SU-DHL-6 (cell line): ENCODE measurements around the gene TBC1D1.

Experiments used
- H2AFZ ChIP-seq: fragments of 200-600 bp; sonication (generic); 2 replicates; pipeline ENCODE4 v1.6.1; 2014; ENCODE audit warnings: low read depth, mild to moderate bottlenecking, moderate library complexity, mixed read lengths, antibody characterized with exemption, low read length; ENCODE audit not compliant: severe bottlenecking
- H3F3A ChIP-seq: fragments of 200-600 bp; shearing (Covaris generic); 2 replicates; pipeline ENCODE4 v1.6.0; 2016; ENCODE audit warnings: antibody characterized with exemption, mild to moderate bottlenecking; ENCODE audit not compliant: insufficient read depth
- H3K27ac ChIP-seq: fragments of 200-600 bp; sonication (generic); 2 replicates; pipeline ENCODE4 v1.5.1; 2016; ENCODE audit warnings: low read depth, mild to moderate bottlenecking, low read length, moderate library complexity, mixed read lengths
- H3K27me3 ChIP-seq: fragments of 200-600 bp; sonication (generic), shearing (Covaris generic); 2 replicates; pipeline ENCODE4 v1.6.0; 2014; ENCODE audit warnings: mild to moderate bottlenecking, low read length
- H3K36me3 ChIP-seq: fragments of 200-600 bp; sonication (generic); 2 replicates; pipeline ENCODE4 v1.6.1; 2014; ENCODE audit warnings: mild to moderate bottlenecking, low read length, mixed read lengths
- H3K4me2 ChIP-seq: fragments of 300-600, 200-600 bp; shearing (Covaris generic), sonication (generic); 2 replicates; pipeline ENCODE4 v1.6.0; 2014; ENCODE audit warnings: low read length, low read depth, mild to moderate bottlenecking; ENCODE audit not compliant: poor library complexity, severe bottlenecking
- H3K4me3 ChIP-seq: fragments of 200-600 bp; sonication (generic); 2 replicates; pipeline ENCODE4 v1.5.1; 2014; ENCODE audit warnings: antibody characterized with exemption, low read length, mild to moderate bottlenecking, mixed read lengths; ENCODE audit not compliant: insufficient read depth, poor library complexity, severe bottlenecking
- H3K79me2 ChIP-seq: fragments of 200-600 bp; sonication (generic); 2 replicates; pipeline ENCODE4 v1.6.1; 2014; ENCODE audit warnings: mild to moderate bottlenecking, low read length, moderate library complexity; ENCODE audit not compliant: insufficient read depth
- H3K9ac ChIP-seq: fragments of 200-600 bp; sonication (generic); 2 replicates; pipeline ENCODE4 v1.7.0; 2014; ENCODE audit warnings: mild to moderate bottlenecking, low read length
- H3K9me2 ChIP-seq: fragments of 200-600 bp; sonication (generic); replicated peaks from 2 replicates; pipeline ENCODE4 v1.6.1; 2014; ENCODE audit warnings: low read length; ENCODE audit not compliant: insufficient read depth
- H3K9me3 ChIP-seq: fragments of 200-600 bp; sonication (generic); 2 replicates; pipeline ENCODE4 v1.6.1; 2014; ENCODE audit warnings: low read length, mixed read lengths; ENCODE audit not compliant: insufficient read depth
- H4K20me1 ChIP-seq: fragments of 200-600 bp; sonication (generic); 2 replicates; pipeline ENCODE4 v1.6.1; 2014; ENCODE audit warnings: low read depth, mild to moderate bottlenecking, antibody characterized with exemption, low read length, moderate library complexity, mixed read lengths
- CTCF ChIP-seq: fragments of 200-600 bp; sonication (generic); IDR thresholded peaks from one replicate; pipeline ENCODE4 v1.5.1; 2017; ENCODE audit warnings: antibody characterized with exemption, mild to moderate bottlenecking, low read length, moderate library complexity; ENCODE audit not compliant: insufficient read depth, poor library complexity, severe bottlenecking
- EZH2phosphoT487 ChIP-seq: fragments of 200-600 bp; sonication (generic), shearing (Covaris generic); conservative IDR thresholded peaks from 2 replicates; pipeline ENCODE4 v1.6.1; 2018; ENCODE audit warnings: mild to moderate bottlenecking, antibody characterized with exemption, low read length, moderate library complexity, mixed read lengths

TBC1D1 gene

GRCh38 chr4:37995299-37995821 lies 104.5 kb downstream of the TBC1D1 start:
- no peak overlapping the region for H3K4me2 ChIP-seq
- no peaks in the 10 kb centered on the region for H3F3A ChIP-seq
- no peak overlapping the region for H3K4me3 ChIP-seq
- TF ChIP-seq EZH2phosphoT487 (no peak), CTCF (no peak)
- H4K20me1 ChIP-seq: peaks cover under 1% of the 10 kb centered on the region; the same call in 1 of the 2 replicates
- no peak overlapping the region for H3K27ac ChIP-seq
- peaks cover 23% of the 10 kb centered on the region for H3K79me2 ChIP-seq
- H2AFZ ChIP-seq: no peak overlapping the region
- no peaks in the 10 kb centered on the region for H3K27me3 ChIP-seq
- H3K9ac ChIP-seq: no peak overlapping the region
- H3K9me2 ChIP-seq: no peaks in the 10 kb centered on the region
- no peaks in the 10 kb centered on the region for H3K9me3 ChIP-seq
- no peaks in the 10 kb centered on the region for H3K36me3 ChIP-seq

- Histone ChIP-seq H4K20me1 (peaks cover 4% of the 10 kb centered on the region; the same call in 1 of the 2 replicates), H3K4me2 (no peak overlapping the region), H3K36me3 (no peaks in the 10 kb centered on the region), H3K79me2 (peaks cover 23% of the 10 kb centered on the region), H3K27ac (no peak overlapping the region), H3K9me3 (no peaks in the 10 kb centered on the region), H3K4me3 (no peak overlapping the region), H2AFZ (no peak overlapping the region), H3K9ac (no peak overlapping the region), H3K9me2 (no peaks in the 10 kb centered on the region), H3F3A (no peaks in the 10 kb centered on the region), H3K27me3 (no peaks in the 10 kb centered on the region)
- TF ChIP-seq EZH2phosphoT487 (no peak), CTCF (no peak)
Measured at GRCh38 chr4:37995981-37996775, 105.3 kb downstream of the TBC1D1 start.

- Histone ChIP-seq H2AFZ (no peak overlapping the region), H3K4me2 (no peak overlapping the region), H3K79me2 (peaks cover 18% of the 10 kb centered on the region), H3K4me3 (no peak overlapping the region), H3K36me3 (no peaks in the 10 kb centered on the region), H4K20me1 (peaks cover 9% of the 10 kb centered on the region; the same call in 1 of the 2 replicates), H3K9me3 (no peaks in the 10 kb centered on the region), H3F3A (no peaks in the 10 kb centered on the region), H3K9me2 (no peaks in the 10 kb centered on the region), H3K27ac (no peak overlapping the region), H3K27me3 (no peaks in the 10 kb centered on the region), H3K9ac (no peak overlapping the region)
- no peak for TF ChIP-seq EZH2phosphoT487
- TF ChIP-seq CTCF: no peak
Measured at GRCh38 chr4:37998226-37998625, 107.3 kb downstream of the TBC1D1 start.
